ENCODE results near the gene USP7. TPM values are rescaled to one million over a fixed set of nuclear protein-coding genes. Genes with fewer than 3 reads are reported as not detected.

USP7 gene
- total RNA-seq, 1 donor from 2014 or later: 143 TPM

DNA sequence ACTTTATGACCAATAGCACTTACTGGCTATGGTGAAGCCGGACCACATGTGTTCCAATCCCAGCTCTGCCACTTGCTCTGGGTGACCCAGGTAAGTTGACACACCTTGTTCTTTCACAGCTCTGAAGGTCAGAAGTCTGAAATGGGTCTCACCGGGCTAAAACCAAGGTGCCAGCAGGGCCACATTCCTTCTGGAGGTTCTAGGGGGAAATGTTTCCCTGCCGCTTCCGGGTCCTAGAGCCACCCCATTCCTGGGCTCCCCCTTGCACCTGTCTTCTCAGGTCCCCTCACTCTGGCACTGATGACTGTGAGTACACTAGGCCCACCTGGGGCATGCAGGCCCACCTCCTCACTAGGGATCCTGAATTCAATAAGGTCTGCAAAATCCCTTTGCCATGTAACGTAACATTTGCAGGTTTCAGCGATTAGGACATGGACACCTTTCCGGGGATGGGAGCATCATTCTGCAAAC is 11.4 kb downstream of the USP7 start:
- no peak for DNase-seq (ENCODE audit: low spot score)

DNA sequence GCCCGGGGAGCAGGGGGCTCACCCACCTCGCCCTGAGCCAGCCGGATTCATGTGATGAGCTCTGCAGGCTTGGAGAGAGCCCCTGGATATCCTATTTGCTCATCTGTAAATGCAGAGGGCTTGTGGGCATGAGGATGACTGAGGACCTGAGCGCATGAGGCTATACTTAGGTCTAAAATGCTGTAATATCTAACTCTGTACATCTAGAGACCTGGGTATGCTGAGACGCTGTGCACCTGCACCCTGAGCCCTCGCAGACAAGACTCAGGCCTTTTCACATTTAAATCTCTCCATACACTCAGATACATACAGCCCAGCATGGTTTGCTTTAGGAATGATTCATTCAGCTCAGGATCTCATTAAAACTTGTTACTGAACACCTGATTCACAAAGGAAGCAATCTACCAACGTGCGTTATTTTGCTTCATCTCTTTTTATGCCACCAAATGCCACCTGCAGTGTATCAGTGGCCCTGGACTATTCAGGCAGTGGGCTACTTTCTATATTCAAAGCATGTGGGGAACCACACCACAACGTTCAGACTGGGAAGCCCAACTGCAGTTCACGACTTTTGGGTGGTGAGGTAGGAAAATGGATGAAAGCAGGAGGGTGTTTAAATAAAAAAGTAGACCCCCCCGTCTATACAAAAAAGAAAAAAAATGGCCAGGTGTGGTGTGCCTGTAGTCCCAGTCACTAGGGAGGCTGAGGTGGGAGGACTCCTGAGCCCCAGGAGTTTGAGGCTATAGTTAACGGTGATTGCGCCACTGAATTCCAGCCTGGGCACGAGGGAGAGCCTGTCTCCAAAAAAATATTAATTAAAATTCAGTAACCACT is 12.0 kb downstream of the USP7 start:
- DNase-seq (ENCODE audit: low spot score): no peak

DNA sequence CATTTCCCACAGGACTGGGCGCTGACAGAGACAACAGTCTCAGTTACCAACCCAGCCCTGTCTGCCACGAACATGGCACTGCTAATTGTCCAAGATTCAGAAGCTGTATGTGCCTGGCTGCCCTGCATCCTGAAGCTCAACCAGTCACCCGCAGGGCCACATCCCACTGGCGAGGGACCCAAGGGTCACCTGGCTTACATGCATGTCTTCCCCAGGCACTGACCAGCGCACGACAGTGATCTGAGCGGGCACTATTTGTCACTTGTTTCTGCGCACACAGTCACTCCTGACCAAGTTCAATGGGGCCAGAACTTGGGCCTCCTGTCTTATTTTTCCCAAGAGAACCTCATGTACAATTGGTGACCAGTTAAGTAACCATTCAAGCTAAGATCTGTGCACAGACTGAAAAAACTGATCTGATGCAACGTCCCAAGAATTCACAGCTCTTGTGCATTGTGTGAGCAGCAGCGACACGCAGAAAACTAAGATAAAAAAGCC is 13.1 kb downstream of the USP7 start:
- DNase-seq (ENCODE audit: low spot score): no peak

DNA sequence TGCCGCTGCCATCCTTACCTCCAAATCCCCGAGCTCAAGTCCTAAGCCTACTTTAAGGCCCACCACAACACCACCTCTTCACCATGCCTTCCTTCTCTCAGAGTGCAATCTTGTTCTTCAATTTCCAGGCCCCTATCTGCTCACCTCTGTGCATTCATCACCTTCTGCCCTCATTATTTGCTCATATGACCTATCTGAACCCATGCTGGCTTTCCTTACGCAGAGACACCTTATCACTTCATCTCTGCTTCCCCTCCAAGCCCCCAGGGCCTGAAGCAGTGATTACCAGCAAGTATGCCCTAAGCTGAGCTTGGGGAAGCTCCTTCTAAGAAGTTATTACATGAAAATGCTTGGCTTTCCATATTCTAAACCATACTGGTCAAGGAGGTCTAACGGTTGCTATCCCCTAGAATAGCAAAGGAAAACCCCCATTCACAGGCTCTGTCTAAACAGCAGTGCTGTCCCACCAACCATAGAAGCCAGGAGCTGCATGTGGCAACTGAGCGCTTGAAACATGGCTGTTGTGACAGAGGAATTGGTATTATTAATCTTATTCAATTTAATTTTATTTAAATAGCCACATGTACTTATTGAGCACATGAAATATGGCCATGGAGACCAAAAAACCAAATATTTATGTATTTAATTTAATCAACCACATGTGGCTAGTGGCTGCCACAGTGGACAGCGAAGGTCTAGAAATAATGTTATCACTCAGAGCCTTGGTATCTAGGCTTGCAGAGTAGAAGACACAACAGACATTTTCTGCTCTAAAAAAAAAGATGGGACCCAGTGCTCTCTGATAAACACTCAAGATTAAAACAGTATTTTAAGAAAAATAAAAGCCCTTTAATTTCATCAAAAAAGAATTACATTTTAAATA is 13.9 kb downstream of the USP7 start:
- DNase-seq (ENCODE audit: low spot score): no peak

DNA sequence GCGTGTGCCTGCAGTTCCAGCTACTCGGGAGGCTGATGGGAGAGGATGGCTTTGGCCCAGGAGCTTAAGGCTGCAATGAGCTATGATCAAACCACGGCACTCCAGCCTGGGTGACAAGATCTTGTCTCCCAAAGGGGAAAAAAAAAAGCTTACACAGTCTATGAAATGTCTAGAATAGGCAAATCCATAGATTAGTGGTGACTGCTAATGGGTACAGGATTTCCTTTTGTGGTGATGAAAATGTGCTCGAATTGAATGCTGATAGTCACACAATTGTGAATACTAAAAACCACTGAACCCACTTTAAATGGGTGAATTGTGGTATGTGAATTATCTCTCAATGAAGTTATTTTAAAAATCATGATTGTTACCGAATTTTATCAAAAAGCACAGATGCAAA is 14.9 kb downstream of the USP7 start:
- no peak for DNase-seq (ENCODE audit: low spot score)

DNA sequence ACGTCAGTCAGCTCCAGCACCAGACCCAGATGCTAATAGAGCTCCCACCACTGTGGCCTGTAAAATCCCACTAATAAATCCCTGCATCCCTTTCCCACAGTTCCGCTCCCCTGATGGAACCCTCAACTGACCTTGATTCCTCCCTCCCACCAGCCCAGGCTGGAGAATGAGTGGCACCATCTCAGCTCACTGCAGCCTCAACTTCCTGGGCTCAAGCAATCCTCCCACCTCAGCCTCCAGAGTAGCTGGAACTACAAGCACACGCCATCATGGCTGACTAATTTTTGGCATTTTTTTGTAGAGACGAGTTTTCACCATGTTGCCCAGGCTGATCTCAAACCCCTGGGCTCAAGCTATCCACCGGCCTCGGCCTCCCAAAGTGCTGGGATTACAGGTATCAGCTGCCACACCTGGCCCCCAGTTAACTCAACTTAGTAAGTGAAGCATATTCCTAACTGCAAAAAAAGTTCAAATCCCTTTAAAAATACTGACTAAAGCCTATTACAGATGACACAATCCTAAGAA is 15.6 kb downstream of the USP7 start:
- DNase-seq (ENCODE audit: low spot score): no peak

DNA sequence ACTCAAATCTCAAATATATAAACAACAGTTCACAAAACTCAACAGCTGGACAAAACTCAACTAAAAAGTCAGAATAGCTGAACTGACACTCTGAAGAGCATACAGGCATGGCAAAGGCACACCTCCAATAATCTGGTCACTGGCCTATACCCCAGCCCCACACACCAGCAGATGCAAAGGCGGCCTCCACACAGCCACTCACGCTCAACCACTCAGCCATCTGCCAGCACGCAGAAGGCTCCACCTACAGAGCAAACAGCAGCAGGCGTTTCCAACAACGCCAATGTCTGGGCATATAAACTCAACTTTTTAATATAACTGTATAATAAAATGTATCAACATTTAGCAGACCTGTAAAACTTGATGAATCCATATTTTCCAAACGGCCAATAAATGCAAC is 17.2 kb downstream of the USP7 start:
- DNase-seq (ENCODE audit: low spot score): no peak

DNA sequence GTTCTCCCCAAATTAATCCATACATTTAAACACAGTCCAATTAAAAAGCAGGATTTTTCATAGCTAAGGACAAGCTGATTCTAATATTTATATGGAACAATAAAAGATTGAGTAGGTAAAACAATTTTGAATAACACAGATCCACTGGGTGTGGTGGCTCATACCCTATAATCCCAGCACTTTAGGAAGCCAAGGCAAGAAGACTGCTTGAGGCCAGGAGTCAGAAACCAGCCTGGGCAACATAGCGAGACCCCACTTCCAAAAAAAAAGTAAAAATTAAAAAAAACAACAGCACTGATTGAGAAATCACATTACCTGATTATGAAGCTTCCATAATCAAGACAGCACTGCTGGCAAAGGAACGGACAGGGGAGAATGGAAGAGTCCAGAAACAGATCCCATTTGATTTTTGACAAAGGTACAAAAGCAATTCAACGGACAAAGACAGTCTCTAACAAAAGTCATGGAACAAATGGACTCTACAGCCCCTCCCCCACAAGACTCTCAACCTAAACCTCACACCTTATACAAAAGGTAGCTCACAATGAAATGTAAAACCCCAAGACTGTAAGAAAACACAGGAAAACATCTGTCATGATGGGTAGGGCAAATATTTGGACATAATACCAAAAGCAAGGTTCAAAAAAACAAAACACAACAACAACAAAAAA is 17.9 kb downstream of the USP7 start:
- DNase-seq (ENCODE audit: low spot score): no peak

DNA sequence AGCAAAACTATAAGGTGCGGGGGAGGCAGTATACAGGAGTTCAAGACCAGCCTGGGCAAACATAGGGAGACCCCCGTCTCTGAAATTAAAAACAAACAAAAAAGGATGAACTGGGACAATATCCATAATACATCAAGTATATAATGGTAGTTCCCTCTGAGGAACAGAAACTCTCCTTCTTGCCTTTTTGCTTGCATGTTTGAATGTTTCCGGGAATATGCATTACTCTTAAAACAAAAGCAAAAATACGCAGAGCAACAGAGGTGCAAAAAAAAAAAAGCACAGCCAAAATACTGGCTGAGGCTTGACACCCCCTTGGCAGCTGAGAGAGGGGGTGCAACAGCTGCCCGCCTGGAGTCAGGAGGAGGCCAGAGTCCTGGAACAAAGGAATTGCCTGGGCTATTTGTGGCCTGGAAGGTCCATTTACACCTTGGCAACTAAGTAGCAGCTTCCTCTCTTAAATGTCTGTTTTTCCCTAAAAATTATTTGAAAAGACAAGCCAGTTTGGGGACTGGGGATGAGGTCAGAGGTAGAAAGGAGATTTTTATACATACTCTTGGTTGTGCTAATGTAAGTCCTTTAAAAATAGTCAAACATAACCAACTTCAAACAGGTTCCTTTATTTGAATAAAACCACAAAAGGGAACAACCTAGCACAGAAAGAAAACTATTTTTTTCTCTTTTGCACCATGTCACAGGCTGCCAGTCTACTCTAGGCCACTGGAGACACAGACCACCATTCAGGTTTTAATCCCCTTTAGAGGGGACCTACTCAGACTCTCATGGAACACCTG is 19.5 kb downstream of the USP7 start:
- no peak for DNase-seq (ENCODE audit: low spot score)

DNA sequence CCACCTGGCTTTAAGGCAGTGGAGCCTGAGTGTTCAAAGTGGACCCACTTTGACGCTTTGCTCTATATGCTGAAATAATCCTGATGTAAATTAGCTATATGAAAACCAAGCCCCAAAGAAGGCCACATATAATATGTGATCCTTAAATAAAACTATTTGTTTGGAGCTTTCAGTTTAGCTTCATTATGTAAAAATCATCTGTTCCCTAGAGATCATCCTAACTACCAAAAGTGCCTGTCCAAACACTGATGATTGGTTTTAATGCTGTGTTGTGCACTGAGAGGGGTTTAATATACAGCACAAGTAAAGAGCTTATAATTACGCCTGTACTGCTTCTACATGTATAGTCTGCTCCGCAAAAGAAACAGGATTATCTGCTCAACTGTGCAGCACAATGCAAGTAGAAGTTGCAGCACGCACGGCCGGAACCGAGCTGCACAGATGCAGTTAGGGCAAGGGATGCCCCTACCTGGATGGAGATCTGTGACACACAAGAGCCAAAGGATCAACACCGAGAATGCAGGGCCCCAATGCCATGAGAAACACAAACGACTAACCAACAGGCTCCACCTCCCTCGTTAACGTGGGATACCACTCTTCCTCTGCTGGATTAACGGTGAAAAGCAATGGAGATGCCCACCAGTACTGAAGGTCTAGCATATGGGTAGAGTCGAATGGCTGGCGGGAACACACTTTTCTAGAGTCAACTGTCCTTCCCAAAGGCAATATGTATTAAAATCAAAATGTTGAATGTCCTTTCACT is 20.5 kb downstream of the USP7 start:
- DNase-seq (ENCODE audit: low spot score): no peak

DNA sequence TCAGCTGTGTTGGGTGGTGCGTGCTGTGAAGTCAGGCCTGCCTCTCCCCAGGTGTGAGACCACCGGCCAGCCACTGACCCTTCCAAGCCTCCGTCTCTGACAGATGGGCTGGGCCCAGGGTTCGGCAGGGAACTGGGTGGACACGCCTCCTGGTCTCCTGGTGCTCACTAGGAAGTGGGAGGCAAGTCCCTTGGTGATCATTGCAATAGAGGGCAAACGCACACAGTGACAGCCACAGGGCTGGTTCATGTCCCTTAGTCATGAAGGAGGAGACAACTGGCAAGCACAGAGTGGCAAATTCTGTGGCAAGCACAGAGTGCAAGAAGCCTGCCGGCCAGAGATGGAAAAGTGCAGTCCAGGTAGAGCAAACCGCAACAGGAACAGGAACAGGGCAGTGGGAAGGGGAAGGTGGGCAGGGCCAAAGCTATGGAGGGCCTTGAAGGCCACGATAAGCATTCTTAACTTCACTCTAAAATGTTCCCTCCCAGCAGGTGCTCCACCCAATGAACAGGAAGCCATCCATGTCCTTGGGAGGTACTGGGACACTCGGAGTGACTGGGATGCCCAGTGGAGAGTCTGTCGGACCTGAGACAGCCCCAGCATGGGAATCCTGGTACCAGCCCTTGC is 21.9 kb downstream of the USP7 start:
- no peak for DNase-seq (ENCODE audit: low spot score)

DNA sequence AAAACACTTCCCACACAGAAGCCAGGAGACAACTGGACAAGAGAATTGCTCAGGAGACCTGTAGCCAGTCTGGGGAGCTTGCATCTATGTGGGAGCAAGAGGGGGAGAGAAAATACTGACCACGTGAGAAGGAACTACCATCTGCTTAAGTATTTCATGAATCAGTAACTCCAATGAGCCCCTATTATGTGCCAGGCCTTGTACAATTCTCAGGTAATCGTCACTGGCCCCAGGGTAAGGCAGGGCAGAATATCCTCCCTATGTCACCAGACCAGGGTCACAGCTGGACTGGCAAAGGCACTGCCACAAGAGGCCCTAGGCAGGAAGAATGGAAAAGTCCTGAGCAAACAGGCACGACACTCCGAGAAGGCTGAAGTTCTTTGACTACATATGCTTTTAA is 25.9 kb downstream of the USP7 start:
- DNase-seq (ENCODE audit: low spot score): no peak

DNA sequence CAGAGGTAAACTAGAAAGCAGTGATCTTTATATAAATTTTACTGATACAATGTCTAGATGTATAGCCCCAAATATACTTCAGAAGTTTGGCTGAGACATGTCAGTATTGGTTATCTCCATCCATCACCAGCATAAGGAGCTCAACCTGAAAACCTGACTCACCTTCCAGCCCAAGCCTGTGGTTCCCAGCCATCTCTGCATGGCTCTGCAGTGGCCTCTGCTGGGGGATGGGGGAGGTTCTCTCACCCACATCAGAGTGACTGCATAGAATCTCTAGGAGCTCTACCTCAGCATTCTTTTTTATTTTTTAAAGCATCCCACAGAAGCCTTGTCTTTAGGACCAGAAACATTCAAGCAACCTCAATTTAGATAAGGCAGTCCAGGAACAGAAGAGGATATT is 27.3 kb downstream of the USP7 start:
- DNase-seq (ENCODE audit: low spot score): peak; percentile 57

DNA sequence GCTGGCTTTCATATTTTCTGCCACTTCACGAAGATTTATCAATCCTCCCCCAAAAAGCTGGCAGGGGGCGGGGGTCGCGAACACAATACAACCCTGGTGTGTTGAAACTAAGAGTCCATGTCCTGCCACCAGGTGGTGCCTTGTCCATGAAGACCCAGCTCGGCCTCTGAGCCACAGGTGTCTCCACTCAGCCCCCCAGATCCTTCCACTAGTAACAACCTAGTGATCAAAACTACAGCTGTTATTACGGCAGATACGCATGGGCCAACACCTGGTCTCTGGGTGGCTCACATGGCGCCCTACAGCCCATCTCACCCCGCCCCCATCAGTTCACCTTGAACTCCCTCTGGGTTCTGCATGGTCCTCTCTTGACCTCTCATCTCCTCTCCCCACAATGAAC is 27.7 kb downstream of the USP7 start:
- no peak for DNase-seq (ENCODE audit: low spot score)

DNA sequence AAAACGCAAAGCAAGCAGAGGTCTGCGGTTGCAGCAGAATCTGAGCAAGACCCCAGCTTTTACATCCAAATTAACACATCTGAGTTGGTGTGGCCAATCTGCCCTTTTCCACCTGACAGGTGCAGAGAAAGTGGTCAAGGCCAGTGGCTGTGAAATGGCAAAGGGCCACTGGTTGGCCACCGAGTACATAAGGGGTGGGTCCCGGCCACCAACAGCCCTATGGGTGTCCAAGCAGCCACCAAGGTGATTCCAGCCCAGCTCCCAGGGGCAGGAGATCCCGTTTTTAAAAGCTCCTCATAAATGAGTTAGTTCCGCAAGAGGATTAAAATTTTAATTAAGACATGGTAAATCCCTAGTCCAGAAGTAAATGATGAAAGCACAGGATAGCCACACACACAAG is 29.1 kb downstream of the USP7 start:
- no peak for DNase-seq (ENCODE audit: low spot score)

DNA sequence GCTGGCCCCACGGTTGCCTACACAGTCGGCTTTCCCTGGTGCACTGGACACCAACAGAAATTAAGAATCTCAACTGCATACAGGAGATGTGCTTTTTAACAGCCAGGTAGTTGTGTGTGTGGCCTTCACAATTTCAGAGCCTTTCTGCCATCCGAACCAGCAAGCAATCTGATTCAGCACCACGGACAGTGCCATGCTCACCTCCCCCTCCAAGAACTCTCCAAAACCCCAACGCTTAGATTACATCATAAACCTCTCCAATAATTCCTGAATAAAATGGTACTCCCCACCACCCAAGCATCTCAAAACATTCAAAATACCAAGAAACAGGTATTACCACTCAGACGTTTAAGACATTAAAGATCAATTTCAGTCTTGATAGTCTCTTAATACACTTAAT is 31.8 kb downstream of the USP7 start:
- DNase-seq (ENCODE audit: low spot score): no peak

DNA sequence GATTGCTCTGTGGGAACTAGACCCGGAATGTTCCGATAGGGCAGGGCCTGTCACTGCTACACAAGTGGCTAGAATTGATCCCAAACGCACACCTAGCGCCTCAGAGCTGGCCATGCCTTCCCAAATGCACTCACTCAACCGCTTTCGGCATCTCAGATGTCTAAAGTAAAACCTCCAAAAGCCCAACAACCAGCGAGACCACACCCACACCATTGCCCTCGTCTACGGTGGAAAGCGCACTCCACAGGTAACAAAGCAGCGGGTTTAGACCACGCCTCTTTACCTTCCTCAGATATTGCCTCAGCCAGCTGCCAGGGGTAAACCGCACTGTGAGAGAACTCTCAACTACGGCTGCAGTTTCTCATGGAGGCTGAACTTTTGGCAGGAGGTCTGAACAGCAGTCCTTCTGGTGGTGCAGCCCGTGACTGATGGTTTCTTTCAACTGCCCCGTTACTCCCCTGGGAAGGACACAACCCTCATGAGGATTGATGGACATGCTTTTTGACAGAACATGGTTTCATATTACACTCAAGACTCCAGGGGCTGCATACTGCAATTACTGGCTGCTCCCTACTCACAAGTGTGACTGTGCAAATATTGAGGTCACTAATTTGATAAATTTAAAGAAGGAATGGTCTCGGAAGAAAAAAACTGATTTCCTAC is 34.5 kb downstream of the USP7 start:
- no peak for DNase-seq (ENCODE audit: low spot score)

DNA sequence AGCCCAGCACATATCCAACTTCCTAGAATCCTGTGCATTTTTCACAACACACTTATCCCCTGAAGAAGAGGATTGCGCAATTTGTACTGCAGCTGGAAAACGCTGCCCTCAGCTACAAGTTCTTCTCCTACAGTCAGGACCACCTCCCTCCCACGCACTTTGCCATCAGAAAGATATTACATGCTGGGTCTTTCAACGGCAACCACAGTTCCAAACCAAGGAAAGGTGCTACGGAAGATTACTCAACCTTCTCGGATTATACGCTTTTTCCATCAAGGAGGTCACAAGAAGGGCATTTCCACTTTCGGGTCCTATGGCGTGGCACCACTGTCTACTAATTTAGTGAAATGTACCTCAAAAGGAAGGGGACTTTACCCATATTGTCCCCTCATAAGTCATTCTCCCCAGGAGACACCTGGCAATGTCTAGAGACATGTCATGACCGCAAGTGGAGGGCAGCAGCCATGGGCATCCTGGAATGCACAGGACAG is 35.2 kb downstream of the USP7 start:
- DNase-seq (ENCODE audit: low spot score): no peak

DNA sequence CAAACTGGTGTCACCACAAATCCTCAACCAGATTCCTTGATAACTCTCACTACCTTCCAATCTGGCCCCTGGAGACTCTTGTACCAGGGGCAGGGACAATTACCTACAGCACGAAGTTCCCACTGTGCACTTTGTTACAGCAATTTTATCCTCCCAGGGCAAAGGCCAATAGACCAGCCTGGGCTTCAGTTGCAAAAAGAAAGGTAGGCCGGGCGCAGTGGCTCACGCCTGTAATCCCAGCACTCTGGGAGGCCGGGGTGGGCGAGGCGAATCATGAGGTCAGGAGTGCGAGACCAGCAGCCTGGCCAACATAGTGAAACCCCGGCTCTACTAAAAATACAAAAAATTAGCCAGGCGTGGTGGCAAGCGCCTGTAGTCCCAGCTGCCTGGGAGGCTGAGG is 36.9 kb downstream of the USP7 start:
- no peak for DNase-seq (ENCODE audit: low spot score)
